ENCODE measurements around the gene TMEM236. TPM values are rescaled to one million over a fixed set of nuclear protein-coding genes. Genes with fewer than 3 reads are reported as not detected.
A peak's percentile ranks its signal among the peaks of the same experiment; 100 is the strongest.

Gene TMEM236
- total and polyA plus RNA-seq, 8 donors, result 0.21 to 2.8 (median 0.50) TPM

GRCh38 chr10:17740668-17741067 is 11.3 kb upstream of the TMEM236 start:
- intact Hi-C loops (cut with DNase I), result no loop called here
- Histone ChIP-seq H3K9me3 (no peaks in the 10 kb centered on the region), H3K36me3 (no peaks in the 10 kb centered on the region), H3K27me3 (no peaks in the 10 kb centered on the region), H3K27ac (no peak overlapping the region), H3K4me3 (no peak overlapping the region), H3K4me1 (peaks cover 0 to 17% of the 10 kb centered on the region in 2 donors)
- no peak for ATAC-seq
- no peak for TF ChIP-seq CTCF (IDR thresholded peaks at IDR 0.05)
- DNase-seq, result no peak

DNA sequence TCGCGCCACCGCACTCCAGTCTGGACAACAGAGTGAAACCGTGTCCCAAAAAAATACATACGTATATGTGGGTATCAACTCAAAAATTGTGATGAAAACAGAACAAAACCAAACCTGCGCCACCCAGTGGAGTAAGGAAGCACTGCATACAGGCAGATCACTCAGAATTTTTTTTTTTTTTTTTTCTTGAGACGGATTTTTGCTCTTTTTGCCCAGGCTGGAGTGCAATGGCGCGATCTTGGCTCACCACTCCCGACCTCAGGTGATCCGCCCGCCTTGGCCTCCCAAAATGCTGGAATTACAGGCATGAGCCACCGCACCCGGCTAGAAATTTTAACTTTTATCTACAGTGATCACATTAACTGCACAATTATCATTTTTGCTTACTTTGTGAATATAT is 9.1 kb upstream of the TMEM236 start:
- Histone ChIP-seq H3K36me3 (no peaks in the 10 kb centered on the region), H3K4me1 (peaks cover 0 to 17% of the 10 kb centered on the region in 2 donors), H3K4me3 (no peak overlapping the region), H3K27ac (no peak overlapping the region), H3K9me3 (no peaks in the 10 kb centered on the region), H3K27me3 (no peaks in the 10 kb centered on the region)
- intact Hi-C loops (cut with DNase I), result no loop called here
- DNase-seq, result peak in 3 of 4 donors; percentile 46 to 64 (median 47)
- ATAC-seq, result peak; percentile 80
- TF ChIP-seq CTCF (IDR thresholded peaks at IDR 0.05), result peak; percentile 69 to 93

DNA sequence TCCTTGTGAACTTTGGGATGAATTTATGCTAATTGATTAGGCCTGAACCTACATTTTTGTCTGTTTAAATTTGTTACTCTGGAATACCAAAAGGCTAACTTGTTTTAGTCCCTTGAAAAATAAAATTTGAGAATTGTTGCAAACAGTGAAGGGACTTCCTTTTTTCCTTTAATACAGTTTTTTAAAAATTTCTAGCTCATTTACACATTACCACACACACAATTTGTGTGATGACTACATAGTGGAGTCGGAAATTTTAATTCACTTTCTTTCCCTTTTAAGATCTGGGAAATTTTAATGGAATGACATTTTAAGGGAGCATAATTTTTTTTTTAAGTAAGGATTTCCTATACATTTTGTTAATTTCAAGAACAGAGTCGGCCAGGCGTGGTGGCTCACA is 8.6 kb upstream of the TMEM236 start:
- ATAC-seq (no peak), DNase-seq (no peak)
- Histone ChIP-seq H3K27me3 (no peaks in the 10 kb centered on the region), H3K4me3 (no peak overlapping the region), H3K4me1 (peaks cover 0 to 17% of the 10 kb centered on the region in 2 donors), H3K27ac (no peak overlapping the region), H3K36me3 (no peaks in the 10 kb centered on the region), H3K9me3 (no peaks in the 10 kb centered on the region)
- TF ChIP-seq CTCF (IDR thresholded peaks at IDR 0.05), result no peak
- intact Hi-C loops (cut with DNase I), result no loop called here

GRCh38 chr10:17744341-17744861 is 7.6 kb upstream of the TMEM236 start:
- DNase-seq, result no peak

More at GRCh38 chr10:17744341-17744861, 7.6 kb upstream of the TMEM236 start:
- Histone ChIP-seq H3K9me3 (no peaks in the 10 kb centered on the region), H3K27ac (no peak overlapping the region), H3K36me3 (no peaks in the 10 kb centered on the region), H3K4me3 (no peak overlapping the region), H3K4me1 (peaks cover 0 to 17% of the 10 kb centered on the region in 2 donors), H3K27me3 (no peaks in the 10 kb centered on the region)
- no peak for TF ChIP-seq CTCF (IDR thresholded peaks at IDR 0.05)
- peak; percentile 10 for ATAC-seq
- intact Hi-C loops (cut with DNase I), result no loop called here

All from left lung (tissue), 10 donors.